ENCODE data around the gene TIAM2.

DNA sequence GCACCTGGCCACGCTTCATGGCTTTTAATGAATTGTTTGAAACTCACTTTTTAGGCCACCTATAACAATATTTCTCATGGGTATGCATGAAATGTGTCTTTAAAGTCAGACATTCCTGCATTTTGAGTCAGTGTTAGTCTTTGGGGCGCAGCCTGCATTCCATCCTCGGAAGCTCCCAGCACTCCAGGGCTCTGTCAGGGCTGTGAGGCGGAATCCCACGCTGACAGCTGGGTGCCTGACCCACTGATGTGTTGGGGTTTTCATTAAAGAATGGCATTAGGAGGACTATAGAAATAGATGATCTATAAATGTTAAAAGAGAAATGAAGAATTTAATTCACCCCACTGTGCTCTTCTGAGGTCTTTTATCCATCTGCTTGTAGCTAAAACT lies 252.5 kb downstream of the TIAM2 start:
- TF ChIP-seq EP300 (IDR thresholded peaks at IDR 0.05) (no peak), POLR2A (IDR thresholded peaks at IDR 0.05) (no peak)
- TF ChIP-seq, protein P1, sequence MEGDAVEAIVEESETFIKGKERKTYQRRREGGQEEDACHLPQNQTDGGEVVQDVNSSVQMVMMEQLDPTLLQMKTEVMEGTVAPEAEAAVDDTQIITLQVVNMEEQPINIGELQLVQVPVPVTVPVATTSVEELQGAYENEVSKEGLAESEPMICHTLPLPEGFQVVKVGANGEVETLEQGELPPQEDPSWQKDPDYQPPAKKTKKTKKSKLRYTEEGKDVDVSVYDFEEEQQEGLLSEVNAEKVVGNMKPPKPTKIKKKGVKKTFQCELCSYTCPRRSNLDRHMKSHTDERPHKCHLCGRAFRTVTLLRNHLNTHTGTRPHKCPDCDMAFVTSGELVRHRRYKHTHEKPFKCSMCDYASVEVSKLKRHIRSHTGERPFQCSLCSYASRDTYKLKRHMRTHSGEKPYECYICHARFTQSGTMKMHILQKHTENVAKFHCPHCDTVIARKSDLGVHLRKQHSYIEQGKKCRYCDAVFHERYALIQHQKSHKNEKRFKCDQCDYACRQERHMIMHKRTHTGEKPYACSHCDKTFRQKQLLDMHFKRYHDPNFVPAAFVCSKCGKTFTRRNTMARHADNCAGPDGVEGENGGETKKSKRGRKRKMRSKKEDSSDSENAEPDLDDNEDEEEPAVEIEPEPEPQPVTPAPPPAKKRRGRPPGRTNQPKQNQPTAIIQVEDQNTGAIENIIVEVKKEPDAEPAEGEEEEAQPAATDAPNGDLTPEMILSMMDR (IDR thresholded peaks at IDR 0.05), result no peak
